SK-N-MC (cell line): Measurements from ENCODE around the gene SCRN2.

Experiments
- DNase-seq: peaks from one replicate; pipeline ENCODE4 v3.0.0-alpha.2; 2011; ENCODE audit warnings: low read depth, low spot score
- H3K27ac ChIP-seq: fragments of 200-600 bp; sonication (generic); 2 replicates; pipeline ENCODE4 v1.5.1; 2016; ENCODE audit warnings: mixed run types
- H3K36me3 ChIP-seq: fragments of 200-600 bp; sonication (generic); 2 replicates; pipeline ENCODE4 v1.6.1; 2017; ENCODE audit warnings: antibody characterized with exemption, low read length, mixed read lengths; ENCODE audit not compliant: insufficient read depth
- H3K4me3 ChIP-seq: fragments of 200-600 bp; sonication (generic); 2 replicates; pipeline ENCODE4 v1.5.1; 2016
- H3K9ac ChIP-seq: fragments of 200-600 bp; sonication (generic); 2 replicates; pipeline ENCODE4 v1.8.0; 2017; ENCODE audit warnings: mixed run types, mixed read lengths; ENCODE audit not compliant: insufficient read length
- H3K9me3 ChIP-seq: fragments of 200-600 bp; sonication (generic); 2 replicates; pipeline ENCODE4 v1.6.1; 2017; ENCODE audit warnings: low read depth, mild to moderate bottlenecking, antibody characterized with exemption, low read length, moderate library complexity, mixed read lengths
- EZH2 ChIP-seq: fragments of 200-600 bp; sonication (generic); IDR thresholded peaks from one replicate; pipeline ENCODE4 v1.6.1; 2017; ENCODE audit warnings: antibody characterized with exemption
- FOXP2 ChIP-seq: optimal IDR thresholded peaks from 2 replicates; pipeline ENCODE3; 2011; ENCODE audit warnings: mild to moderate bottlenecking, moderate library complexity; ENCODE audit not compliant: insufficient read depth; ENCODE audit errors: extremely low read length, control extremely low read depth
- POLR2AphosphoS5 ChIP-seq: IDR thresholded peaks from 2 replicates; pipeline ENCODE4 v1.6.1; 2012; ENCODE audit warnings: mild to moderate bottlenecking, low read depth, low read length, borderline replicate concordance

The SCRN2 gene

DNA sequence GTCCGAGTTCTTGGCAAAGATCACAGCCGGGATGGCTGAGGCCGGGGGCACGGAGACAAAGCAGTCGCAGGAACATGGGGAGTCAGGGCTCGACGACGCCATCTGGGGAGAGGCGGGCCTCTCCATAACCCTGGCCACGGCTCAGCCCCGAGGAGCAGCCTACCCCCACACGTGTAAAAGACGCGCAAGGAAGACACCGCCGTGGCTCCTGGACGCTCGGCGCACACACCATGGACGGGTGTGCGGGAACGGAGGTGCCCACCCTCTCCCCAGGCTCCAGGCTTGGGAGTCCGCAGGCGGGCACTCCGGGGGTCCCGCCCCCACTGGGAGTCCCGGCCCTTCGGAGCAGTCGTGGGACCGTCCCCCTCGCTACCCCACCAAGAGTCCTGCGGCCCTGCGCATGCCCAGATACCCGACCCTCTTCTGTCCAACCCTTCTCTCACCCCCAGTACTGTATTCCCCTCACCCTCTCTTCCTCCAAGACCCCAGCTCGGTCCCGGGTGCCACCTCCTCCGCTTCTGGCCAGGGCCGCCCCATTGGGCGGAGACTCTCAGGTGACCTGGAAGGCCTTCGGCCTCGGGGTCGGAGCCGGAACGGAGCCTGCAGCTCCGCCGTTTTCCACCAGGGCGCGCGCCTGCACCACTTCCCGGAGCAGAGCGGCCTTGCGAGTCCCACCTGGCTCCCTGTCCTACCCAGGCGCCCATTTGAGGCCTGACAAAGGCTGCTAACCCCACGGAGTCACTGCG, at the start of gene SCRN2:
TSS of gene SCRN2 (minus strand) at position 532 of the 746 bp plus-strand sequence. CDS start at position 102, 430 bp downstream.
- DNase-seq = no peak
- Histone ChIP-seq H3K4me3 (peak within 1 kb of the TSS; percentile 89), H3K9me3 (no peaks in the 10 kb centered on the region), H3K9ac (peak within 1 kb of the TSS; percentile 71), H3K36me3 (no peaks in the 10 kb centered on the region), H3K27ac (no peak within 1 kb of the TSS)
- no peak for TF ChIP-seq FOXP2
- TF ChIP-seq POLR2AphosphoS5 = no peak
- TF ChIP-seq EZH2 = no peak

DNA sequence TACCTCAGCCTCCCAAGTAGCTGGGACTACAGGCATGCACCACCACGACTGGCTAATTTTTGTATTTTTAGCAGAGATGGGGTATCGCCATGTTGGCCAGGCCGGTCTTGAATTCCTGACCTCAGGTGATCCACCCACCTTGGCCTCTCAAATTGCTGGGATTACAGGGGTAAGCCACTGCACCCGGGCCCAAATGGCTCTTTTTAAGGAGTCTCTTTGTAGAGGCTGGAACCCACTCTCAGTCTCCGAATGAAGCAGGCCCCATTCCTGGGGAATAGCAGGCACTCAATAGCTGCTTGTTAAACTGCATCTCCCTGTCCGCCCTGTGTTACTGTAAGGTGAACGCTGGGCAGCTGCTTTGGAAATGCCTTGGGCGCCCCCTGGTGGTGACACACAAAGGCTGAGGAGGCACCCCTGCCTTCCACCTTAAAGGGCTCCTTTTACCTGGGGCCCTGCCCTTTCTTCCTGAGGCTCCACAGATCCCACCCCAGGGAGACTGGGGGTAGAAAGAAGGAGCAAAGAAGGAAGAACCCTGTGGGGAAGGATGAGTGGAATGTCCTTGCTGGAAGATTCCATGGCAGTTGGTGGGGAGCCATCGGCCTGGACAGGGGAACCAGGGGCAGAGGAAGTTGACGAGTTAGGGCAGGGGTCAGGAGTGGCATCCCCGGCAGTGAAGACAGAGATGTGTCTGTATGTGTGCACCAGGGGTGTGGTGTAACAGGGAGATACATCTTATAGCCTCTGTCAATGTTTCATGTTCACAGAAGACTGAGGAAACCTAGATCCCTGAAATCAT, 48.9 kb upstream of the SCRN2 start:
- TF ChIP-seq EZH2 = no peak
- peak; percentile 37 for DNase-seq
- no peaks in the 10 kb centered on the region for H3K9me3 ChIP-seq

DNA sequence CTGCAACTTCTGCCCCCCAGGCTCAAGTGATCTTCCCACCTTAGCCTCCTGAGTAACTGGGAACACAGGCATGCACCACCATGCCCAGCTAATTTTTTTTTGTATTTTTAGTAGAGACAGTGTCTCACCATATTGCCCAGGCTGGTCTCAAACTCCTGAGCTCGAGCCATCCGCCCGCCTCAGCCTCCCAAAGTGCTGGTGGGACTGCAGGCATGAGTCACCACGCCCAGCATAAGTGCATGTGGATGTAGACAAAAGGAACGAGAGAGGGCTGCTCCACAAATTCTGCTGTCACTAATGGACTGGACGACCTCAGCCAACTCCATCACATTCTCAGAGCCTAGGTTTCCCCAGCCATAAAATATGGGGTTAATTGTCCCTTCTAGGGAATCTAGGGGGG, 47.2 kb upstream of the SCRN2 start:
- Histone ChIP-seq H3K4me3 (no peak overlapping the region), H3K9me3 (no peaks in the 10 kb centered on the region), H3K9ac (no peak overlapping the region), H3K27ac (no peak overlapping the region), H3K36me3 (no peaks in the 10 kb centered on the region)
- DNase-seq = no peak
- TF ChIP-seq POLR2AphosphoS5 = no peak
- no peak for TF ChIP-seq FOXP2
- TF ChIP-seq EZH2 = no peak

More for the DNA sequence above, 48.9 kb upstream of the SCRN2 start:
- no peak overlapping the region for H3K9ac ChIP-seq
- H3K27ac ChIP-seq = no peak overlapping the region
- no peaks in the 10 kb centered on the region for H3K36me3 ChIP-seq
- no peak overlapping the region for H3K4me3 ChIP-seq

DNA sequence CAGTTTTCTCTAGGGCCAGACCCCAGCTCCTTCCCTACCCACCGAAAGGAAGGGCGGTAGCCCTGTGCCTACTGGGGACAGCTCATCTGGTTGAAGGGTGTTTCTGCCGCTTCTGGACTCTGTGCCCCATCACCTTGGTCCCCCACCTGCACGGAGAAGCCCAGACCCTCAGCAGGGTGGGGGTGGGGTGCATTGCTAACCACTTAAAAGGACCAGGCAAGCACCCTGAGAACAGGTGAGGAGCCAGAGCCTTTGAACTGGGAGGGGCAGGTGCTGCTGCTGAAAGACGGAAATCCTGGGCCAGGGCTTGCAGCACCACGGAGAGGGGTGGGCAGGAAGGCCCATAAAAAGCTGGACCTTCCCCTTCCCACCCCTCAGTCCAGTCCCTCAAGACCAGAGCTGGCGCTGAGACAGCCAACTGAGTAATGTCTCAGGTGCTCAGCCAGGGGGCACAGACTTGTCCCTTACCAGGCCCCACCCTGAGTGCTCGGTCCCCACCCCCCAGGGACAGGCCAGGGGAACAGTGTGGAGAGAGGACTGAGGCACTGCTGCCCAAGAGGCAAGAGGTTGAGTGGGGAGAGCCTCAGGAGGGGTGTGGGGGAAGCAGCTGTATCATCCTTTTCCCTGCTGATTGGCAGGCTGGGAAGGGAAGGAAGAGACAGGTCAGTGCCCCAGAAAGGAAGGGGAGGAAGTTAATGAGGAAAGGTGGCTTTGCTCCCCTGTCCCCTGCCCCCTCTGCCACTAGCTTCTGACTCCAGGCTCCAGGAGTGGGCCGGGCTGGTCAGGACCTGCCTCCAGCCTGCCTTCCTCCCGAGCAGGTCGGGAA, 44.0 kb upstream of the SCRN2 start:
- no peaks in the 10 kb centered on the region for H3K9me3 ChIP-seq
- no peak overlapping the region for H3K9ac ChIP-seq
- H3K4me3 ChIP-seq = no peak overlapping the region
- TF ChIP-seq FOXP2 = no peak
- TF ChIP-seq POLR2AphosphoS5 = no peak
- TF ChIP-seq EZH2 = no peak
- no peaks in the 10 kb centered on the region for H3K36me3 ChIP-seq
- DNase-seq = no peak
- no peak overlapping the region for H3K27ac ChIP-seq

DNA sequence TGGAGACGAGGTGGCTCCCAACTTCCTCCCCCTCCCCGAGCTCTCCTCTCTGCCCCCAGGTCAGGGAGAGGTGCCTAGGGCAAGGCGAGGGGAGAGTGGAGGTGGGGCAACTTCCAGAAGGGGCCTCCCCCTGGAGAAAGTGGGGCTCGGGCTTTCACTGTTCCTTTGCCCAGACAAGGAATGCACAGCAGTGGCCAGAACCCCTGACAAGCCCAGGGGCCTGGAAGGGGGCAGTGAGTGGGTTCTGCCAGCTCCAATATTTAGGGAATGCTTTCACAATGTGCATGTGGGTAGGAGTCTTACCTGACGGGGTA, 43.3 kb upstream of the SCRN2 start:
- H3K36me3 ChIP-seq = no peaks in the 10 kb centered on the region
- H3K9me3 ChIP-seq = no peaks in the 10 kb centered on the region
- H3K4me3 ChIP-seq = no peak overlapping the region
- H3K27ac ChIP-seq = no peak overlapping the region
- DNase-seq = no peak
- TF ChIP-seq FOXP2 (no peak), POLR2AphosphoS5 (no peak), EZH2 (no peak)
- no peak overlapping the region for H3K9ac ChIP-seq

DNA sequence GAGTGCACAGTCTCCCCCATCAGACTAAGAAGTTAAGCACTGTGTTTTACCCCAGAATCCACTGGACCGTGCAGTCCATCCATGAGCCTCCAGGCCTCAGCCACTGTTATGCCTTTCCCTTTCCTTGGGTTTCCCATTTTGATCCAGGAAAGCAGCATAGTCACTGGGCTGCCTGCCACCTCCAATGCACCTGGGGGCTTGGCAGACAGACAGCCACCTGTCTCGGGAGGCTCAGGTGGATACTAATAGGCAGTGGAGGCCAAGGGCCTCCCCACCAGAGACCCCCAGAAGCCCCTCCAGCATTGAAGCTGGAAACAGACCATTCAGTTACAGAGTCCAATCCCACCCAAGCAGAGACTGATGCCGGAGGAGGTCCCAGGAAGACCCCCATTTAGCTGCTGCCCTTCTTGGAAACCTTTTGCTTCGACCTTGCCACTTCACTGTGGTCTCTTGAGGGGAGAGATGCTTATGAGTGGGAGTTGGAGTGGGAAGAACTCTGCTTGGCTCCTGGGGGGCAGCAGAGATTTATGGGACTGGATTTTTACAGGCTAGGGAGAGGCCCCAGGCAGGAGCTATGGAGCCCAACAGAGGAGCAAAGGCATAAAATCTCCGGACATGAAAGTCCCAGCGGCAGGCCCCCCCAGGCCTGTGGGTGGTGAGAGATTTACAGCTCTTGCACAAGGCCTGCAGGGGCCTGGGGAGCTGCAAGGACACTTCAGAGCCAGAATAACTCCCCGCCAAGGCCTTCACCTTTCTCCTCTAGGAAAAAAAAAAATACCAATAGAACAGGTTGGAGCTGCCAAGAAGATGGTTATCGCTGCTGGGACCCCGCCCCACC, 42.7 kb upstream of the SCRN2 start:
- Histone ChIP-seq H3K36me3 (no peaks in the 10 kb centered on the region), H3K4me3 (no peak overlapping the region), H3K9me3 (no peaks in the 10 kb centered on the region), H3K27ac (no peak overlapping the region), H3K9ac (no peak overlapping the region)
- no peak for DNase-seq
- TF ChIP-seq POLR2AphosphoS5 (no peak), EZH2 (no peak), FOXP2 (no peak)

DNA sequence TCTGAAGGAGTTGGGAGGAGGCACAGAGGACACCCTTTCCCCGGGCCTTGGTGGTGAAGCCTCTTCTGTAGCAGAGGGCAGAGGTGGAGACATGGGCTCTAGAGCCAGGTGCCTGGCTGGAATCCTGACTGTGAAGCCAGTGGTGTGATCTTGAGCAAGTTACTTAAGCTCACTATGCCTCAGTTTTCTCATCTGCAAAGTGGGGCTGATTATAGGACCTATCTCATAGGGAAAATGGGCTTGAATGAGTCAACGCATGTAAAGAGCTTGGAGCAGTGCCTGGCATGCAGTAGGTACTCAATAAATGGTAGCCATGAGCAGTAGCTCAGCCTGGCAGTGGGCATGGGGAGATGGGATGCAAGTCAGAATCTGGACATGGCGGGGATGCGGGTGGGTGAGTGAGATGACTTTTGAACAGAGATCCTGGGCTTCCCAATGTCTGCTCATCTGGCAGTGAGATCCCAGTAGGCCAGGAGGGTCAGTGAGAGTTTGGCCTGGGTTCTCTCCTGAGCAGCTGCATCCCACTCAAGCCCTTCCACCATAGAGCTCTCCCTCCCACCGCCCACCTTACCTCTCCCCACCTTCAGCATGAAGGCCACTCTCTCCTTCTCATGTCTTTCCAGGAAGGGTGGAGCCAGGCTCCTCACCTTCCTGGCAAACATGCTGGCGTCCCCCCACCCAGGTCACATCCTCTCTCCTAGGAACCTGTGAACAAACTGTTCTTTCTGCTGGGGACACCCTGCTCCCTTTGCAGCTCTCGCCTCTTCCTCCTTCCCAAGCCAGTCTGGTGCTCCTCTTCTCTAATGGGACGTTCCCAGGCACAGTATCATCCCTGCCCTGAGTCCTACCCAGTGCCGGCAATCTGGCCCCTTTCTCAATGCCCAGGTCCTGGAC, 41.9 kb upstream of the SCRN2 start:
- Histone ChIP-seq H3K9ac (no peak overlapping the region), H3K36me3 (no peaks in the 10 kb centered on the region), H3K4me3 (no peak overlapping the region), H3K9me3 (no peaks in the 10 kb centered on the region), H3K27ac (no peak overlapping the region)
- no peak for DNase-seq
- TF ChIP-seq POLR2AphosphoS5 = no peak
- no peak for TF ChIP-seq EZH2
- TF ChIP-seq FOXP2 = no peak
